Activated naive CD4-positive, alpha-beta T cell treated with anti-CD3 and anti-CD28 coated beads, Interleukin-2, amount 50 U/mL, for 72 hours (primary cell): ENCODE measurements around the gene SLC25A22. TPM values are rescaled to one million over a fixed set of nuclear protein-coding genes. Genes with fewer than 3 reads are reported as not detected.

Experiments
- ATAC-seq, 2 donors: fragments of 150-1000 bp; cut with Tn5 transposase; 2 replicates each; pipeline ENCODE4 v1.10.0; 2021; ENCODE audit warnings: mild to moderate bottlenecking in 2 of 2, moderate library complexity in 2 of 2
- DNase-seq, 2 donors: peaks; one replicate each; pipeline ENCODE4 v3.0.0; 2021 to 2022; ENCODE audit warnings: low spot score in 2 of 2
- H3K27ac Mint-ChIP-seq, 2 donors: one replicate each; pipeline ENCODE4 v1.8.0; 2022; ENCODE audit warnings: mild to moderate bottlenecking in 2 of 2, mixed read lengths in 2 of 2
- H3K36me3 Mint-ChIP-seq, 2 donors: one replicate each; pipeline ENCODE4 v1.8.0; 2022; ENCODE audit warnings: mixed read lengths in 2 of 2
- H3K9me3 Mint-ChIP-seq, 2 donors: one replicate each; pipeline ENCODE4 v1.8.0; 2022; ENCODE audit warnings: mixed read lengths in 2 of 2
- total RNA-seq, 2 donors: library from RNA; stranded (reverse); gene quantifications; one replicate each; pipeline ENCODE4 v1.2.3, GENCODE V29; 2022

SLC25A22 gene
- 10 to 100 TPM; 22.6 to 34.6 TPM for total RNA-seq

DNA sequence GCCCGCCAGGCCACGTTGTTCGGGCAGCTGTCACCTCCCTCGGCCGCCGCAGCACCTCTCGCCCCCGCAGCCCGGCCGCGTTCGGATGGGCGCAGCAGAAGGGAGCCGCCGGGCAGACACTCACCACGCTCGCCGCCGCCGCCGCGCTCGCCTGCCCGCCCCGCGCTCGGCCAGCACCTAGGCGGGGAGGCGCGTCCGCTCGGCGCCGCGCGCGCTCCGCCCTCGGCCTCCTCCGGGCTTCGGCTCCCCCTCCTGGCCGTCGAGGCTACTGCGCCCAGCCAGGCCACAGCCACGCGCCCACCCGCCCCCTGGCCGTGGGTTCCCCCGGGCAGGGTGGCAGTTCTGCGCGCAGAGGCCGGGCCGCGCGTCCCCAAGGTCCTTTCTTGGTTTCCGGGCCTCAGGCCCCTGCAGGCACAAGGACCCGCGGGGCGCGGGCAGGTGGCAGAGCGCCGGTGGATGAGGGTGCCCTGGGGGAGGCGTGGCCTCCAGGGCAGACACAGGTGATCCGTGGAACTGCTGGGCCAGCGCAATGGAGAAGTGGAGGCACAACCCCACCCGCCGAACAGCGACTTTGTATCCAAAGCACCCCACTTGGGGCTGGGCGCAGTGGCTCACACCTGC, at the start of gene SLC25A22:
Gene SLC25A22, minus strand, starts transcription at position 189 of the 621 bp plus-strand sequence. CDS start 3,275 bp downstream, outside the sequence.
- peak; percentile 86 to 95 for DNase-seq
- no peaks in the 10 kb centered on the region for H3K9me3 Mint-ChIP-seq
- peak within 1 kb of the TSS; percentile 81 to 87 for H3K27ac Mint-ChIP-seq
- ATAC-seq = peak; percentile 55 to 66
- no peaks in the 10 kb centered on the region for H3K36me3 Mint-ChIP-seq

DNA sequence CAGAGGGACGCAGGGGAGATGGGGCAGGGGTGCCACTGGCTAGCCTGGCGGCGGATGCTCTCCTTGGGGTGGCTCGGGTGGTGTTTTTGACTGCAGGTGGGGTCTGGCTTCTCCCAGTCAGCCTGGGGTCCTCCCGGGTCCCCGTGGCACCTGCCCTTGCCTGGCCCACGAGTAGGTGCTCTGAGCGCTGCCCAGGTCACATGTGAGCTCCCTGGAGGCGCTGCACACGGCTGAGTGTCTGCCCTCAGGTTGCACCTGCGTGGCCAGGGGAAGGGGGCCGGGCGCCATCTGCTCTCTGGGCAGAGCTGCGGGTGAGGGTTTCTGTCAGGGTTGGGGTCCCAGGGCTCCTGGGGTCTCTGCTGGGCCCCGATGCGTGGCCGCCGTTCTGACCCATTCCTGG, 49.8 kb upstream of the SLC25A22 start:
- no peak for ATAC-seq
- Mint-ChIP-seq H3K9me3 (no peaks in the 10 kb centered on the region), H3K27ac (no peak overlapping the region)

DNA sequence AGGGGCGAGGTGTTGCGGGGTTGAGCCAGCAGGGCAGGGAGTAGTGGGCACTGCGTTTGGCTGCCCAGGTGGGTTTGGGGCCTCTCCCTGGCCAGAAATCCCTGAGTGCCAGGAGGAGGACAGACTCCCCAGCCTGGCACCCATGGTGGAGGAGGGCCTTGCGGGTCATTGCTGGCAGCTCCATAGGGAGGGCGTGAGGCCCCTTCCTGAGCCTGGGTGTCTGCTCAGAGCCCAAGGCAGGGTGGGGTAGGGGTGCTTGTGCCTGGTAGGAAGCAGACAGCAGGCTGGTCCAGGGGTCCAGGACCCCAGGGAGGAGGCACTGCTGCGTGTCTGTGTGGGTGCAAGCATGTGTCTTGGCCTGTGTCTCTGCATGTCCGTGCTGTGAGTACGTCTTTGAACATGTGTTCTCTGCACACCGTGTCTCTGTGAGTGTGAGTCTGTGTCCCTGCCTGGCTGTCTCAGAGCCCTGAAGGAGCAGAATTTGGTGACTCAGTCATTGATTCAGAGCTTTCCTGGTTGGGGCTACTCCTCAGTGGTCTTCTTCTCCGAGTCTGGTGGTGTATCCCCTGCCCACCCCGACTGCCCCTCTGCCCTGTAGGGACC, 48.5 kb upstream of the SLC25A22 start:
- H3K9me3 Mint-ChIP-seq = no peaks in the 10 kb centered on the region
- DNase-seq (no peak), ATAC-seq (no peak)
- no peak overlapping the region for H3K27ac Mint-ChIP-seq
- no peaks in the 10 kb centered on the region for H3K36me3 Mint-ChIP-seq

More for the DNA sequence above, 49.8 kb upstream of the SLC25A22 start:
- no peaks in the 10 kb centered on the region for H3K36me3 Mint-ChIP-seq
- DNase-seq = no peak

DNA sequence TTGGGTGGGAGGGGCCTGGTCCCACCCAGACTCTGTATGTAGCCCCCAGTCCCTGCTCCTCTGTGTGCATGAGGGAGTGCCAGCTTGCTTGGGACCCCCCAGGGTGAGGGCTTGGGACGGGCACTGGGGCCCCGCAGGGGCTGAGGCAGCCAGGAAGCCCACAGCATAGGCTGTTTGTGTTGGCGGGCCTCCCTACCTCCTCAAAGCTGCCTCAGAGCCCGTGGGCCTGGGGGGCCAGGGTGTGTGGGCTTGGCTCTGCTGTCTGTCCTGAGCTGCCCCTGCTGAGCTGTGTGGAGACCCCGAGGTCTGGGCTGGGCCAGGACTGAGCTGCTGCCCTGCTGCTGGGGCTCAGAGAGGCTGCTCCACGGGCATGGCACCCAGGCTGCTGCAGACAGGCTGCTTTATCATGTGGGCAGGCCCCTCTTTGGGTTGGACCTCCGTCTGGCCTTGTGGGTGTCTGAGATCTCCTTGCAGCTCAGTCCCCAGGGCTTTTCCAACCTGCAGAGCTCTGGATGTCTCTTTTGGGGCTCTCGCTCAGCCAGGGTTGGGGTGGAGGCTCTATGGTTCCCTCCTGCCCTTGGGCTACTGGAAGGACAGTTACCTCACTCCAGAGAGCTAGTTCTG, 47.9 kb upstream of the SLC25A22 start:
- Mint-ChIP-seq H3K36me3 (peaks cover 0 to 3% of the 10 kb centered on the region in 2 donors), H3K27ac (no peak overlapping the region), H3K9me3 (no peaks in the 10 kb centered on the region)
- no peak for ATAC-seq
- no peak for DNase-seq

DNA sequence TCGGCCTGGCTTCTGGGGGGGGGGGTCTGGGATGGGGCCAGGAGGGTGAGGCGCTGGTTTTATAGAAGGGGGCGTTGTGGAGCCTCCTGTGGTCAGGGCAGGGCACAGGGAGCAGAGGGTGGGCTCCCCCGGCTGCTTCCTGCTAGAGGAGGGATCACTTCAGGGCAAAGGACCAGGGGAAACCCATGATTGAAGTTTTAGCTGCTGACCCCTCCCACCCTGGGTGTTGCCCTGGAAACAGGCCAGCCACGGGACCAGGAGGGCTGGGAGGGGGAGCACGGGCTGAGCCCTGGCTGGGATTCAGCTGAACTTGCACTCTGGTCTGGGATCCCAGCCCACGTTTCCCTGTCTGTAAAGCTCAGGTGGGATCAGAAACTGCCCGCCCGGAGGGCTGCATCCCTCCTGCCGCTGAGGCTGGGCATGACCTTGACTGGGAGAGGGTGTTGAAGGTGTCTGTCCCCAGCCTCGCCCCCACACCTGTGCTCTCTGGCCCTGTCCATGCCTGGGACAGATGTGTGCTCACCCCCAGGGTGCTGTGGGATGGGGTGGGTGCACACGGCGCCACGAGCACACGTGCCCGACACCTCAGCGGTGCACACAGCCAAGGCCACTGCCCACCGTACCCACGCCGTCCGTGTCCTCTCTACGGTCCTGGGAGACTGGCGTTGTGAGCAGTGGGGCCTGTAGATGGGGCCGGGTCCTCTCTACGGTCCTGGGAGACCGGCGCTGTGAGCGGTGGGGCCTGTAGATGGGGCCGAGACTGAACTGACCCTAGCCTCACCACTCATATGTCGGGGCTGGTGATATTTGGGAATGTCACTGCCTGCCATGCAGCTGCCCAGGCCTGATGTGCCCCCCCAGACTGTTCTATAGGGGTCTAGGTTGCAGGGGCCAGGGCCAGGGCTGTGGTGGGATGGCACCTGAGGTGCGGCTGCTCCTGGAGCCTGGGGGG, 46.9 kb upstream of the SLC25A22 start:
- no peaks in the 10 kb centered on the region for H3K9me3 Mint-ChIP-seq
- DNase-seq = no peak
- ATAC-seq = no peak
- no peak overlapping the region for H3K27ac Mint-ChIP-seq
- H3K36me3 Mint-ChIP-seq = peaks cover 0 to 9% of the 10 kb centered on the region in 2 donors

DNA sequence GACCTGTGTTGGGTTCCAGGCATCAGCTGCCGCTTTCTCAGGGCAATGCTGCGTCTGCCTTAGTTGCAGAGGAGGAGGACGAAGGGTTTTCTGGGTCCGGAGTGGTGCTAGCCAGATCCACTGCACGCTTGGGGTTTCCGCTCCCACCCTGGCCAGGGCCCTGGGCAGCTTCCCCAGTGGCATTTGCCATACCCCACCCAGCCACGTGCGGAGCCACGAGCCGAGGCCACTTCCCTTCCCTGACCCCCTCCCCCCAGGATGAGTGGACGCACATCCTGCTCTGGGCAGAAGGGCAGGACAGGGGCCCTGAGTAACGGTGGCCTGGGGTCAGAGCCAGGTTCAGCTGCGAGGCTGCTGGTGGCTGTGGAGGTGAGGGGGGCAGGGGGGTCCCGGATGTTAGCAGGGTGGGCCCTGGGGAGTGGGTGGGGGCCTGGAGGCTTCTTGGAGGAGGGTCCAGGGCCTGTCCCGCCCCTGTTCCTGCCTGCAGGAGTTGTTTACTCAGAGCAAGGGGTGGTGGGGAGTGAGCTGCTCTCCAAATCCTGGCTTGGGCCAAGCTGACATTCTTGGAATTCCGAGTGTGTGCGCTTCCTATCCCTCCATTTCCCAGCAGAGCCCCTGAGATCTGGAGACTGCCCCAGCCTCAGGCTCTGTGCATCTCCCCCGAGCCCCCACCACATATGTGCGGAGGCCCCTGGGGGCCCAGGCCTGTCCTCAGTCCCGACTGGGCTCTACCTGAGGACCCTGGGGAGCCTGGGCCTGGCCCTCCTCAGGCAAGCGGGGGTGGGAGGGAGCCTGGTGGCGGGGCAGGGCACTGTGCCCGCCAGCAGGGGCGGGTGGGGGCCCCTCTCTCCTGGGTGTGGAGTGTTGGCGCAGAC, 46.0 kb upstream of the SLC25A22 start:
- ATAC-seq (peak in 1 of 2 donors; percentile 18), DNase-seq (no peak)
- H3K36me3 Mint-ChIP-seq = peaks cover 0 to 9% of the 10 kb centered on the region in 2 donors
- no peaks in the 10 kb centered on the region for H3K9me3 Mint-ChIP-seq
- H3K27ac Mint-ChIP-seq = peak overlapping the region in 1 of 2 donors; percentile 53

DNA sequence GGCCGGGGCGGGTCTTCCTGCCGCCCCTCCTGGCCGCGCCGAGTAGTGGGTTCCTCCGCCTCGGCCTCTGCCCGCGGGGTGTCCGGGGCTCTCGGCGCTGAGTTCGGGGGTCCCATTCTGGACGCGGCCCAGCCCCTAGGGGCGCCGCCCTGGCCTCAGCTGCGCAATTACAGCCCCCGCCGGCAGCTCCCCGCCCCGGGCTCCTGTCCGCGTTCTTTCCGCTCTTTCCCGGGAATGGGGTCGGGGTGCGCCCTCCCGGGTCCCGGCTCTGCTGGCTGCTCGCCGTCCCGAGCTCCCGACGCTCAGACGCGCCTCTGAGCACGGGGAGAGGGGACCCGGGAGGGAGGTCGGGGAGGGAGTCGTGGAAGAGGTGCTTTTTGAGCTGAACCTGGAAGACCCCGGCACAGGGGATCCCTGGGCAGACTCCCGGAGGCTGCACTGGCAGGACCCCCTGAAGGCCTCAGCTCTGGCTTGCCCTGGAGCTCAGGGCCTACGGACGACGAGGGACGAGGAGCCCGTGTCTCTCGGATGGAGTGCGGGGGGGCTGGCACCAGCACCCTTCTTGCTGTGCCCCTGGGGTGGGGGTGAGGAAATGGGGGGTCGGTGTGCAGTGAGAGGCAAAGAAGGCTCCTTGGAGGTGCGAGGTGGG, 45.1 kb upstream of the SLC25A22 start:
- ATAC-seq (peak in 1 of 2 donors; percentile 7), DNase-seq (no peak)
- Mint-ChIP-seq H3K9me3 (no peaks in the 10 kb centered on the region), H3K27ac (peak overlapping the region in 1 of 2 donors; percentile 53), H3K36me3 (peaks cover 0 to 9% of the 10 kb centered on the region in 2 donors)

DNA sequence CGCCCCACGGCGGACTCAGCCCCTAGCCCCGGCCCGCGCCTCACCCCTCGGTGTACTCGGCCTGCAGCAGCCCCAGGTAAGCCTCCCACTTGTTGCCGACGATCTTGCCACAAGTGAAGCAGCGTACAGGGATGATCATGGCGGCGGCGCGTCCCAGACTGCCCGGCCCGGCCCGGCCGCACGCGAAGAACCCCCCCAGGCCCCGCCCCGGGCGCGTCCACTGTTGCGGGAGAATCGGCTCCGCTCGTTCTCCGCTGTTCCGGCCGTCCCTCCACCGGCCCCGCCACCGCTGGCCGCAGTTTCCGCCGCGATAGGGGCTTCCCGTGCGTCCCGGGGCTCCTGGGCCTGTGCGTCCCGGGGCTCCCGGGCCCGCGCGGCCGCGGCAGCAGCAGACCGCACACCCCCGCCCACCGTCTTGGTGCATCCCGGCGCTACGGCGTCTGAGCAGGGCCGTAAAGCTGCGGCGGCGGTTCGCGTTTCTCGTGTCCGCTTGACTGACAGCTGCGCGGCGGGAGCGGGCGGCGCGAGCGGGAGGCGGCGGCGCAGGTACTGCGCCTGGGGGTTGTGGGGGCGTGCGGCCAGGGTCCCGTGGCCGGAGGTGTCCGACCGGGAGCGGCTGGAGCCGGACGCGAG, 44.4 kb upstream of the SLC25A22 start, which contains the start of the genes POLR2L and TSPAN4:
Gene POLR2L, minus strand, starts transcription at position 160 of the 633 bp plus-strand sequence. Its CDS starts 21 bp downstream, at position 139.
Gene TSPAN4, plus strand, starts transcription at position 483 of the 633 bp plus-strand sequence. CDS start 7,453 bp downstream, outside the sequence.
- Mint-ChIP-seq H3K36me3 (peaks cover 0 to 9% of the 10 kb centered on the region in 2 donors), H3K9me3 (no peaks in the 10 kb centered on the region), H3K27ac (peak within 1 kb of the TSS; percentile 79 to 94)
- peak; percentile 88 to 92 for DNase-seq
- peak; percentile 78 to 79 for ATAC-seq

DNA sequence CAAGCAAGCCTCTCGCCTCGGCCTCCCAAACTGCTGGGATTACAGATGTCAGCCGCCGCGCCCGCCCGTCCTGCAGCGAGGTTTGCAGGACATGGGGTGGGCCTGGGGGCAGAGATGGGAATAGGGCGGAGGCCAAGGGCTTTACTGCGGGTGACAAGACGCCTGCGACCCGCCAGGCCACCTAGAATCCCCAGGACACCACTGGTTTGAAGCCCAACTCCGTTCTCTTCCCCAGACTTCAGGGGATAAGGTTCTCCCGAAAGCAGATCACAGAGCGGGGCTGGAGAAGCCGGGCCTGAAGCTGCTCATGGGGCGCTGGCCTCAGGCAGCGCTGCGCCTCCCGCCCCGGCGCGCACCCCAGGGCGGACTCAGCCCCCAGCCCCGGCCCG, 43.9 kb upstream of the SLC25A22 start:
- peak overlapping the region; percentile 79 to 94 for H3K27ac Mint-ChIP-seq
- ATAC-seq (peak; percentile 46 to 50), DNase-seq (no peak)
- peaks cover 0 to 9% of the 10 kb centered on the region in 2 donors for H3K36me3 Mint-ChIP-seq
- H3K9me3 Mint-ChIP-seq = no peaks in the 10 kb centered on the region

DNA sequence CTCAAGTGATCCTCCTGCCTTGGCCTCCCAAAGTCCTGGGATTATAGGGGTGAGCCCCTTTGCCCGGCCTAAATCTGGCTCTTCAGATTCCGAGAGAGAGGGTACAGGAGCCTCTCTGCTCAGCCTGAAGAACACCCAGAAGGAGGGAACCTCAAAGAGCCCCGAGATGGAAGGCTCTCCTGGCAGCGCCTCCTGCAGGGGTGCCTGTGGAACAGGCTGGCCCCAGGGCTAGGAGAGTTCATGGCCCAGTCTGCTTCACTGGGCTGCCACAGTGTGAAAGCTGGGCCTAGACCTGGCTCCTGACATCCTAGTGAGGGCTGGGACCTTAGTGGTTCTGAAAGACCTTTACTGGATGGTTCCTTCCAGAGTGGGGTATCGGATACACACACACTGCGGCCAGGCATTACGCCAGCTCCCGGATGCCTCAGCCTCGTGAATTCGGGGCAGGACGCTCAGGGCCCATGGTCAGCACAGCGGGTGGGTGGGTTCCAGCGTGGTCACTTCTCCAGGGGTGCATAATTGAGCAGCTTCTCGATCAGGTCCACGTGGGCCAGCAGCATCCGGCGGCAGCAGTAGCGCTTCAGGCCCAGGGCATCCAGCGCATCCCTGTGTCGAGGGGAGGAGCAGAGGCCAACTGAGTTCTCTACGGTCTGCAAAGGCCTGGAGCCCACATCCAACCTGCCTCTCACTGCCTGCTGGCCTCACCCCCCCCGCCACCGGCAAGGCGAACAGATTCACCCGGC, 42.0 kb upstream of the SLC25A22 start:
- DNase-seq (no peak), ATAC-seq (no peak)
- peaks cover 0 to 9% of the 10 kb centered on the region in 2 donors for H3K36me3 Mint-ChIP-seq
- H3K27ac Mint-ChIP-seq = peak overlapping the region; percentile 74 to 79
- no peaks in the 10 kb centered on the region for H3K9me3 Mint-ChIP-seq

DNA sequence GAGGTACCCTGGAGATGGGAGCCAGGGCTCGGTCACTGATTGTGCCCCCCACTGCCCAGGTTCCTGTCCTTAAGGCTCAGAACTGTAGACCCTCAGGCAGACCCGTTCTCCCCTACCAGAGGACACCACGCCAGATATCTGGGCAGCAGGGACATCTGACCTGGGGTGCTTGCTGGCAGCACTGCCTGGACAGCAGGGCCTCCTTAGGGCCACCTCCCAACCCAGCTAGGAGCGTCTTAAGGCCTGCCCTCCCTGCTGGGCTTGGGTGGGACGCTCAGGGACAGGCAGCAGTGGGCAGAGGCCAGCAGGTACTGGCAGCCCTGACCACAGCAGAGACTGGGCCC, 41.2 kb upstream of the SLC25A22 start:
- Mint-ChIP-seq H3K36me3 (peaks cover 0 to 9% of the 10 kb centered on the region in 2 donors), H3K27ac (no peak overlapping the region), H3K9me3 (no peaks in the 10 kb centered on the region)
- DNase-seq (no peak), ATAC-seq (no peak)

DNA sequence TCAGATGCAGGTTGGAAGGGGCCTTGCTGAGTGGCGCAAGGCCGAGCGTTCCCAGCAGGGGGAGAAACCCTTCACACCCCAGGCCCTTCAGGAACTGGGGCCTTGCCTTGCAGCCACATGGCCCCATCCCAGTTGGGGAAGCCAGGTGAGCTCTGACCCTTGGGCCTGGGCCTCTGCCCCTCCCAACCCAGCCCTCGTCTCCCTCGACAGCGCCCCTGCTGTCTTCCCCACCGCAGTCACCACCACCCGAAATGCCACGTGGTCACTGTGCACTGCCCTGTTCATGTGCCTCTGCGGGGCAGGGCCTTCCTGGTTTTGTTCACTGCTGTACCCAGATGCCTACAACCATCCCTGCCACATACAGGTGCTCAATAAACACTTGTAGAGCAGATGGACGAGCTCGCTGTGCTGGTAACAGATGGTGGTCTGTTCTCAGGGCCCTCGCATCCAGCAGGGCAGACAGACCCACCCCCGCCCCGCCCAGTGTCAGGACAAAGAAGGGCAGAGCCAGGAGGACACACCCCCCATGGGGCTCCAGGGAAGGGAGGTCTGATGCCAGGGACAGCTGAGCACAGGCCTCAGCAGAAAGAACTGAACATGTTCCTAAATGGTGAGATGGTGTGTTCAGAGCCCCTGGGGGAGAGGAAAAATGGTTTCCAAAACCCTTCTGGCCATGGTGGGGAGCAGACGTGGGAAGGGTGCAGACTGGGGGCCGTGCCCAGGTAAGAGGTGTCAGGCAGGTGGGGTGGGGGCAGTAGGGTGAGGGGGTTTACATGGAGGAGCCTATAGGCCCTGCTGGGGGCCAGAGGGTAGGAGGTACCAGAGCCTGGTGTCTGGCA, 40.6 kb upstream of the SLC25A22 start:
- H3K27ac Mint-ChIP-seq = peak overlapping the region; percentile 26 to 36
- H3K36me3 Mint-ChIP-seq = peaks cover 0 to 9% of the 10 kb centered on the region in 2 donors
- H3K9me3 Mint-ChIP-seq = no peaks in the 10 kb centered on the region
- no peak for ATAC-seq
- DNase-seq = no peak

DNA sequence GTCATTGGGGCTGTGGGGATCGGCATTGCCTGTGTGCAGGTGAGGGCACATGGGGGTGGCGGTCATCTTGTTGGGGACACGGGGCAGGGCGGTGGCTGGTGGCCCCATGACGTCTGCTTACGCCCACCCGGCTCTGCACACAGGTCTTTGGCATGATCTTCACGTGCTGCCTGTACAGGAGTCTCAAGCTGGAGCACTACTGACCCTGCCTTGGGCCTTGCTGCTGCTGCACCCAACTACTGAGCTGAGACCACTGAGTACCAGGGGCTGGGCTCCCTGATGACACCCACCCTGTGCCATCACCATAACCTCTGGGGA, 39.9 kb upstream of the SLC25A22 start:
- Mint-ChIP-seq H3K36me3 (peaks cover 0 to 9% of the 10 kb centered on the region in 2 donors), H3K27ac (peak overlapping the region in 1 of 2 donors; percentile 26), H3K9me3 (no peaks in the 10 kb centered on the region)
- no peak for ATAC-seq
- no peak for DNase-seq
